Measurements from ENCODE around the gene SYT17.

Gene SYT17

DNA sequence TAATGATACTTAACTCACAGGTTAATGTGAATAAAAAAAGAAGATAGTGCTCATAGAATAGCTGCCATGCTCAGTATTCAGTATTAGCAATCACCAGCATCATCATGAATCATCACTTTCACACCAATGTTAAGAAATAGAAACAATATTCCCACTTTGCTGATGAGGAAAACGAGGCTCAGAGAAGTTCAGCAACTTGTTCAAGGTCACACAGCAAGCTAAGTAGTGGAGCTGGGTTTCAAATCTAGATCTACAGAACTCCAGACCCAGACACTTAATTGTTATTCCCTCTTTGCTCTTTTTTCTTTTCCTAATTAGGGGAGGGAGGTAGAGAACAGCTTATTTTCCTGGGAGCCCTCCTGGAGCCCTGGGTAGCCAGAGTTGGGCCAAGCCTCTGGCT is 140.4 kb downstream of the SYT17 start:
- no peak for DNase-seq

DNA sequence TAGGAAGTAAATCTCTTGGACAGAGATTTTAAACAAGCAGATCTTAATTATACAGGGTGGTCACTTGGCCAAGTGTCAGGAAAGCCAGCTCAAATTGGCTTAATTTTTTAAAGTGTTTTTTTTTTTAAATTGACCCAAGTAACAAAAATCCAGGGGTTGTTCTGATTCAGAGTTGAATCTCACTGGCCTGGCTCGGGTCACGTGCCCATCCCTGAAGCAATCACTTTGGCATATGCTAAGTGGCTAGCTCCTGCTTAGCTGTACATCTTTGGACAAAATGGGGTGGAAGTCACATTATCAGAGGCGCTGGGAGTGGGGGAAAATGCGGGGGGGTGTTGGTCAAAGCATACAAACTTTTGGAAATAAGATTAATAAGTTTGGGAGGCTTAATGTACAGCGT is 141.1 kb downstream of the SYT17 start:
- DNase-seq = no peak

DNA sequence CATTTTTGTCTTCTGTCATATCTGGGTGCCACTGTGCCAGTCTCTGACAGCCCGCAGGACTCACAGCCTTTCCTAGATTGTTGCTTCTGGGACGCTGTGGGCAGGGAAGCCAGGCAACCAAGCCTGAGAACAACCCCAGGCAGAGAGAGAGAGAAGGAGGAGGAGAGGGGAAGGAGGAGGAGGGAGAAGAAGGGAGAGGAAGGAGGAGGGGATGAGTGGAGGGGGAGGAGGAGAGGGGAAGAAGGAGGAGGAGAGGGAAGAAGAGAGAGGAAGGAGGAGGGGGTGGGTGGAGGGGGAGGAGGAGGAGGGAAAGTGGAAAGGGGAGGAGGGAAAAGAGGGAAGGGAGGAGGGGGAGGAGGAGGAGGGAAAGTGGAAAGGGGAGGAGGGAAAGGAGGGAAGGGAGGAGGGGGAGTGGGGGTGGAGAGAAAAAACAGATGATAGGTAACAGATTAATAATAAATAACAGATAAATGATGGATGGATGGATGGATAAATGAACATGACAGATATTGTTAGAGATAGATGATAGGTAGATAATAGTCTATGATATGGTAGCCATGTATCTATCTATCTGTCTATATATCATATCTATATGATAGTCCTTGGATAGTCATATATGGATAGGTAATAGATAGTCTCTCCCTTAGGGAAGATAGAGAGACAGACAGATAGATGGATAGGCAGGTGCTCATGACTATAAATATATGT is 146.8 kb downstream of the SYT17 start:
- no peak for DNase-seq

DNA sequence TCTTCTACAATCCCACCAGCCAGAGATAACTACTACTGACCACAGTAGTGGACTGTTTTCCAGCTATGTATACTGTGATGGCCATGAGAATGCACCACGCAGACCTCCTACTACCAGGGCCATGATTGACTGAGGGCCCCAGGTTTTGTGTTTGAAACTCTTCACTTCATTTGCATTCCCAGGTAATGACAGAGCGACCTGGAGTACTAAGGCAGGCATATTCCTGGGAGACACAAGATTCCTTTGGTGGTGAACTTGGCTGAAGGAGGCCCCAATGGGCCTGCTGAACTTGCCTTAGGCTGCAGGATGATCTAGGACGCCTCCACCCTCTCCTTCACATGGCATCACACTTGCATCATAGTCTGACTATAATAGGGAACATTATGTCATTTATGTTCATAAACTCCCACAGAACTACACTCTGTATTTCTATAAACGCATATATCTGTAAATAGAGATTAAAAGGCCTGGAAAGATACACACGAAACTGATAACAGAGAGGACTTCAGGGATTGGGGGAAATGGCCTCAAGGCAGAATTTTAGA is 147.9 kb downstream of the SYT17 start:
- DNase-seq = no peak

GRCh38 chr16:19316846-19317245 is 148.8 kb downstream of the SYT17 start:
- DNase-seq = no peak

Measured in activated effector memory CD4-positive, alpha-beta T cell treated with Interleukin-2 at 50 U/mL for 16 hours (primary cell).